ENCODE measurements around the gene MAP2K5. TPM values are rescaled to one million over a fixed set of nuclear protein-coding genes. Genes with fewer than 3 reads are reported as not detected.

The MAP2K5 gene
- total RNA-seq, 2 experiments from 2014 or later = 18.0 to 26.7 TPM

- Mint-ChIP-seq H3K9me3 (ENCODE audit: low read depth) (no peaks in the 10 kb centered on the region), H3K27ac (no peak overlapping the region), H3K27me3 (no peaks in the 10 kb centered on the region), H3K36me3 (ENCODE audit: low read depth) (peaks cover 1% of the 10 kb centered on the region), H3K4me3 (no peak overlapping the region), H3K4me1 (peaks cover 14% of the 10 kb centered on the region)
- POLR2A ChIA-PET = no interaction called here
- intact Hi-C loops (cut with DNase I, micrococcal nuclease) = no loop called here
- CTCF ChIA-PET = interaction anchor here (1.2 kb wide), 1 partner anchor 19 kb away, joined by 3 read pairs; no protein-coding TSS in a partner anchor
- DNase-seq = no peak
- no peak for ATAC-seq
These were observed 193.4 kb downstream of the MAP2K5 start for GRCh38 chr15:67735896-67736295.

GRCh38 chr15:67736810-67737209 is 194.3 kb downstream of the MAP2K5 start:
- ATAC-seq = no peak
- no peaks in the 10 kb centered on the region for H3K9me3 Mint-ChIP-seq (ENCODE audit: low read depth)
- CTCF ChIA-PET = interaction anchor here (1.2 to 1.3 kb wide), 2 partner anchors 18 to 26 kb away, joined by 3 read pairs; no protein-coding TSS in a partner anchor
- H3K4me1 Mint-ChIP-seq = peaks cover 20% of the 10 kb centered on the region
- H3K36me3 Mint-ChIP-seq (ENCODE audit: low read depth) = peaks cover 4% of the 10 kb centered on the region
- intact Hi-C loops (cut with DNase I, micrococcal nuclease) = no loop called here
- no peak overlapping the region for H3K27ac Mint-ChIP-seq
- H3K27me3 Mint-ChIP-seq = no peaks in the 10 kb centered on the region
- H3K4me3 Mint-ChIP-seq = no peak overlapping the region
- POLR2A ChIA-PET = no interaction called here
- DNase-seq = no peak

GRCh38 chr15:67738056-67738455 is 195.6 kb downstream of the MAP2K5 start:
- intact Hi-C loops (cut with DNase I, micrococcal nuclease) = no loop called here
- Mint-ChIP-seq H3K4me1 (peaks cover 20% of the 10 kb centered on the region), H3K27ac (no peak overlapping the region), H3K4me3 (no peak overlapping the region), H3K36me3 (ENCODE audit: low read depth) (peaks cover 4% of the 10 kb centered on the region), H3K9me3 (ENCODE audit: low read depth) (no peaks in the 10 kb centered on the region), H3K27me3 (no peaks in the 10 kb centered on the region)
- DNase-seq (no peak), ATAC-seq (no peak)
- CTCF ChIA-PET = interaction anchor here (0.7 kb wide), 1 partner anchor 24 kb away, joined by 3 read pairs; no protein-coding TSS in a partner anchor
- POLR2A ChIA-PET = no interaction called here

- DNase-seq = no peak
- Mint-ChIP-seq H3K27me3 (no peaks in the 10 kb centered on the region), H3K4me1 (peaks cover 38% of the 10 kb centered on the region), H3K36me3 (ENCODE audit: low read depth) (peaks cover 4% of the 10 kb centered on the region), H3K4me3 (no peak overlapping the region), H3K9me3 (ENCODE audit: low read depth) (no peaks in the 10 kb centered on the region), H3K27ac (no peak overlapping the region)
- CTCF ChIA-PET = no interaction called here
- no peak for ATAC-seq
- POLR2A ChIA-PET = no interaction called here
- intact Hi-C loops (cut with DNase I, micrococcal nuclease) = loop anchor here in 1 of 2 experiments (10.0 kb wide), 2 partner anchors 496 to 716 kb away; no protein-coding TSS in a partner anchor
These were observed 197.9 kb downstream of the MAP2K5 start for GRCh38 chr15:67740405-67740804.

GRCh38 chr15:67741308-67741707 is 198.8 kb downstream of the MAP2K5 start:
- Mint-ChIP-seq H3K4me3 (no peak overlapping the region), H3K27ac (no peak overlapping the region), H3K9me3 (ENCODE audit: low read depth) (no peaks in the 10 kb centered on the region), H3K36me3 (ENCODE audit: low read depth) (peaks cover 4% of the 10 kb centered on the region), H3K27me3 (no peaks in the 10 kb centered on the region), H3K4me1 (peaks cover 39% of the 10 kb centered on the region)
- no peak for ATAC-seq
- intact Hi-C loops (cut with DNase I, micrococcal nuclease) = loop anchor here in 1 of 2 experiments (10.0 kb wide), 2 partner anchors 497 to 717 kb away; no protein-coding TSS in a partner anchor
- ChIA-PET CTCF (no interaction called here), POLR2A (interaction anchor here (0.6 kb wide), 1 partner anchor 25 kb away, joined by 9 read pairs; no protein-coding TSS in a partner anchor)
- no peak for DNase-seq

- Mint-ChIP-seq H3K36me3 (ENCODE audit: low read depth) (peaks cover 3% of the 10 kb centered on the region), H3K27ac (peak overlapping the region; percentile 47), H3K9me3 (ENCODE audit: low read depth) (no peaks in the 10 kb centered on the region), H3K4me1 (peaks cover 51% of the 10 kb centered on the region), H3K4me3 (no peak overlapping the region), H3K27me3 (no peaks in the 10 kb centered on the region)
- intact Hi-C loops (cut with DNase I, micrococcal nuclease) = loop anchor here in 1 of 2 experiments (10.0 kb wide), 2 partner anchors 499 to 719 kb away; no protein-coding TSS in a partner anchor
- DNase-seq = no peak
- CTCF ChIA-PET = interaction anchor here (1.4 kb wide), 1 partner anchor 8 kb away, joined by 3 read pairs; no protein-coding TSS in a partner anchor
- POLR2A ChIA-PET = interaction anchor here (0.6 kb wide), 1 partner anchor 193 kb away, joined by 3 read pairs; no protein-coding TSS in a partner anchor
- no peak for ATAC-seq
These were observed 201.1 kb downstream of the MAP2K5 start for GRCh38 chr15:67743558-67743957.

- Mint-ChIP-seq H3K9me3 (ENCODE audit: low read depth) (no peaks in the 10 kb centered on the region), H3K4me3 (no peak overlapping the region), H3K27me3 (no peaks in the 10 kb centered on the region), H3K36me3 (ENCODE audit: low read depth) (peaks cover 3% of the 10 kb centered on the region), H3K4me1 (peaks cover 51% of the 10 kb centered on the region), H3K27ac (peak overlapping the region; percentile 7)
- intact Hi-C loops (cut with DNase I, micrococcal nuclease) = loop anchor here (2.0 to 10.0 kb wide), 3 partner anchors 18 to 720 kb away; no protein-coding TSS in a partner anchor
- DNase-seq = no peak
- peak; percentile 58 for ATAC-seq
- ChIA-PET CTCF (interaction anchor here (0.9 to 1.5 kb wide), 4 partner anchors 11 to 798 kb away, joined by 3 read pairs; no protein-coding TSS in a partner anchor), POLR2A (interaction anchor here (0.6 to 0.8 kb wide), 2 partner anchors 157 to 1039 kb away, joined by 3 to 4 read pairs; no protein-coding TSS in a partner anchor)
These were observed 202.0 kb downstream of the MAP2K5 start for GRCh38 chr15:67744331-67745072.

- ATAC-seq (peak; percentile 25), DNase-seq (no peak)
- Mint-ChIP-seq H3K36me3 (ENCODE audit: low read depth) (peaks cover 3% of the 10 kb centered on the region), H3K27me3 (no peaks in the 10 kb centered on the region), H3K9me3 (ENCODE audit: low read depth) (no peaks in the 10 kb centered on the region), H3K27ac (peak overlapping the region; percentile 7), H3K4me1 (peaks cover 52% of the 10 kb centered on the region), H3K4me3 (no peak overlapping the region)
- CTCF ChIA-PET = interaction anchor here (0.7 to 1.9 kb wide), 5 partner anchors 10 to 799 kb away, joined by 3 to 6 read pairs (median 3); no protein-coding TSS in a partner anchor
- POLR2A ChIA-PET = no interaction called here
- intact Hi-C loops (cut with DNase I, micrococcal nuclease) = loop anchor here (1.0 to 10.0 kb wide), 4 partner anchors 17 to 721 kb away; no protein-coding TSS in a partner anchor
These were observed 202.8 kb downstream of the MAP2K5 start for GRCh38 chr15:67745073-67746006.

GRCh38 chr15:67746022-67746421 is 203.5 kb downstream of the MAP2K5 start:
- Mint-ChIP-seq H3K9me3 (ENCODE audit: low read depth) (no peaks in the 10 kb centered on the region), H3K27me3 (no peaks in the 10 kb centered on the region), H3K36me3 (ENCODE audit: low read depth) (peaks cover 1% of the 10 kb centered on the region), H3K27ac (peak overlapping the region; percentile 78), H3K4me3 (no peak overlapping the region), H3K4me1 (peaks cover 55% of the 10 kb centered on the region)
- peak; percentile 63 for ATAC-seq
- DNase-seq = no peak
- POLR2A ChIA-PET = no interaction called here
- intact Hi-C loops (cut with DNase I, micrococcal nuclease) = loop anchor here in 1 of 2 experiments (1.0 to 10.0 kb wide), 3 partner anchors 17 to 721 kb away; no protein-coding TSS in a partner anchor
- CTCF ChIA-PET = interaction anchor here (0.6 to 1.9 kb wide), 2 partner anchors 10 to 1168 kb away, joined by 5 to 6 read pairs; no protein-coding TSS in a partner anchor

GRCh38 chr15:67746450-67746849 is 203.9 kb downstream of the MAP2K5 start:
- Mint-ChIP-seq H3K36me3 (ENCODE audit: low read depth) (no peaks in the 10 kb centered on the region), H3K9me3 (ENCODE audit: low read depth) (no peaks in the 10 kb centered on the region), H3K27ac (peak overlapping the region; percentile 78), H3K4me3 (no peak overlapping the region), H3K4me1 (peaks cover 51% of the 10 kb centered on the region), H3K27me3 (no peaks in the 10 kb centered on the region)
- ATAC-seq (peak; percentile 66), DNase-seq (peak; percentile 36)
- ChIA-PET POLR2A (no interaction called here), CTCF (interaction anchor here (0.6 to 1.9 kb wide), 2 partner anchors 9 to 1168 kb away, joined by 5 to 6 read pairs; no protein-coding TSS in a partner anchor)
- intact Hi-C loops (cut with DNase I, micrococcal nuclease) = loop anchor here in 1 of 2 experiments (1.0 to 10.0 kb wide), 3 partner anchors 17 to 722 kb away; no protein-coding TSS in a partner anchor
